GM12878 (cell line): ENCODE measurements around the gene PLPP3.

Source experiments
- MXI1 ChIP-seq: fragments of 150-350 bp; IDR thresholded peaks from 2 replicates; pipeline ENCODE4 v1.6.1; 2011; ENCODE audit warnings: low read depth, mild to moderate bottlenecking, inconsistent platforms, low read length, improper control_type of control experiment
- NR2C2 ChIP-seq: IDR thresholded peaks from 2 replicates; pipeline ENCODE4 v1.6.1; 2011; ENCODE audit warnings: borderline replicate concordance, low read depth; ENCODE audit not compliant: control insufficient read depth, insufficient read length
- RAD21 ChIP-seq: IDR thresholded peaks from 2 replicates; pipeline ENCODE4 v1.6.1; 2011; ENCODE audit warnings: mild to moderate bottlenecking, low read depth, low read length, moderate library complexity; ENCODE audit not compliant: insufficient read depth
- SUZ12 ChIP-seq: fragments of 200-600 bp; sonication (generic); IDR thresholded peaks from one replicate; pipeline ENCODE4 v1.6.1; 2018; ENCODE audit warnings: antibody characterized with exemption, mild to moderate bottlenecking; ENCODE audit not compliant: unreplicated experiment
- ZNF274 ChIP-seq: IDR thresholded peaks from one replicate; pipeline ENCODE4 v1.8.0; 2011; ENCODE audit not compliant: insufficient read length, insufficient read depth
- TF ChIP-seq, protein P1 (sequence below), 3 experiments: IDR thresholded peaks in 2 of 3; conservative IDR thresholded peaks in 1 of 3; 2 replicates each; pipeline ENCODE4 v1.5.1; 2011; ENCODE audit warnings: low read depth in 3 of 3, low read length in 3 of 3, mild to moderate bottlenecking in 3 of 3, control low read depth in 2 of 3, moderate library complexity in 2 of 3, inconsistent platforms in 1 of 3, mixed read lengths in 1 of 3; ENCODE audit not compliant: control insufficient read depth in 2 of 3, insufficient read depth in 1 of 3; ENCODE audit errors: extremely low read depth in 1 of 3

DNA sequence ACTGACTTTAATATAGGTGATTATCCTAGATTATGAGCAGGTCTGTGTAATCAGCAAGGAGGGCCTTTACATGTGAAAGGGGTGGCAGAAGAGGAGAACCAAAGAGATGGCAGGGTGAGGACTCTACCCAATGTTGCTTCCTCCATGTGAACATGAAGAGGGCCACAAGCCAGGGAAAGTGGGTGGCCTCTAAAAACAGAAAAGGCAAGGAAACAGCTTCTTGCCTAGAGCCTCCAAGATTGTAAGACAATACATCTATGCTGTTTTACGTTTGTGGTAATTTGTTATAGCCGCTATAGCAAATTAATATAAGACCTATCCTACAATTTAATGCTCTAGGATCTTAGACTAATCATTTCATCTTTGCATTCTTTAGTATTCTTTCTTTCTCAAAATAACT is 85.5 kb downstream of the PLPP3 start:
- TF ChIP-seq, protein P1, sequence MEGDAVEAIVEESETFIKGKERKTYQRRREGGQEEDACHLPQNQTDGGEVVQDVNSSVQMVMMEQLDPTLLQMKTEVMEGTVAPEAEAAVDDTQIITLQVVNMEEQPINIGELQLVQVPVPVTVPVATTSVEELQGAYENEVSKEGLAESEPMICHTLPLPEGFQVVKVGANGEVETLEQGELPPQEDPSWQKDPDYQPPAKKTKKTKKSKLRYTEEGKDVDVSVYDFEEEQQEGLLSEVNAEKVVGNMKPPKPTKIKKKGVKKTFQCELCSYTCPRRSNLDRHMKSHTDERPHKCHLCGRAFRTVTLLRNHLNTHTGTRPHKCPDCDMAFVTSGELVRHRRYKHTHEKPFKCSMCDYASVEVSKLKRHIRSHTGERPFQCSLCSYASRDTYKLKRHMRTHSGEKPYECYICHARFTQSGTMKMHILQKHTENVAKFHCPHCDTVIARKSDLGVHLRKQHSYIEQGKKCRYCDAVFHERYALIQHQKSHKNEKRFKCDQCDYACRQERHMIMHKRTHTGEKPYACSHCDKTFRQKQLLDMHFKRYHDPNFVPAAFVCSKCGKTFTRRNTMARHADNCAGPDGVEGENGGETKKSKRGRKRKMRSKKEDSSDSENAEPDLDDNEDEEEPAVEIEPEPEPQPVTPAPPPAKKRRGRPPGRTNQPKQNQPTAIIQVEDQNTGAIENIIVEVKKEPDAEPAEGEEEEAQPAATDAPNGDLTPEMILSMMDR (IDR thresholded peaks at IDR 0.05 in 2 of 3, conservative IDR thresholded peaks at IDR 0.05 in 1 of 3; ENCODE audit: control insufficient read depth in 2 of 3, extremely low read depth in 1 of 3, insufficient read depth in 1 of 3, low read depth in 3 of 3, low read length in 3 of 3) = no peak
- TF ChIP-seq SUZ12 (no peak), ZNF274 (no peak), MXI1 (no peak), NR2C2 (no peak), RAD21 (no peak)
